GM21367 (cell line): ENCODE data around the gene AKR1C8.
"Not testable (repeated sequence)": the region's sequence is repeated elsewhere in the genome, so short reads cannot be mapped to it uniquely, and the experiment has no call there.

Source experiments
- ATAC-seq: cut with Tn5 transposase; IDR thresholded peaks from one replicate; pipeline ENCODE4 v1.9.1; 2021; ENCODE audit not compliant: unreplicated experiment

Gene AKR1C8

GRCh38 chr10:5184987-5185775 is at the start of gene AKR1C8:
Gene AKR1C8, minus strand, starts transcription at chr10:5185150. Its CDS starts 46 bp downstream, at chr10:5185104.
- no peak for ATAC-seq

GRCh38 chr10:5234106-5234860 is 49.3 kb upstream of the AKR1C8 start:
- ATAC-seq: no peak

- ATAC-seq: no peak
Observed at GRCh38 chr10:5233324-5233723, 48.4 kb upstream of the AKR1C8 start.

GRCh38 chr10:5229019-5229418 is 44.1 kb upstream of the AKR1C8 start:
- no peak for ATAC-seq

- ATAC-seq: not testable (repeated sequence)
Observed at GRCh38 chr10:5222942-5223341, 38.0 kb upstream of the AKR1C8 start.

- no peak for ATAC-seq
Observed at GRCh38 chr10:5219262-5219661, 34.3 kb upstream of the AKR1C8 start.

- ATAC-seq: no peak
Observed at GRCh38 chr10:5216801-5217200, 31.9 kb upstream of the AKR1C8 start.

- no peak for ATAC-seq
Observed at GRCh38 chr10:5211696-5212536, 27.0 kb upstream of the AKR1C8 start.

GRCh38 chr10:5210261-5210660 is 25.3 kb upstream of the AKR1C8 start:
- ATAC-seq: not testable (repeated sequence)

- ATAC-seq: not testable (repeated sequence)
Observed at GRCh38 chr10:5209776-5210175, 24.8 kb upstream of the AKR1C8 start.

- ATAC-seq: no peak
Observed at GRCh38 chr10:5206799-5207198, 21.8 kb upstream of the AKR1C8 start.

GRCh38 chr10:5199398-5199797 is 14.4 kb upstream of the AKR1C8 start:
- ATAC-seq: no peak

- no peak for ATAC-seq
Observed at GRCh38 chr10:5198386-5198785, 13.4 kb upstream of the AKR1C8 start.

- no peak for ATAC-seq
Observed at GRCh38 chr10:5196702-5197113, 11.8 kb upstream of the AKR1C8 start, which contains the start of gene AKR1C4. Gene AKR1C4, plus strand, starts transcription at chr10:5196837. Its CDS starts 31 bp downstream, at chr10:5196868.

- no peak for ATAC-seq
Observed at GRCh38 chr10:5195727-5196374, 10.9 kb upstream of the AKR1C8 start.

GRCh38 chr10:5194431-5194830 is 9.5 kb upstream of the AKR1C8 start:
- ATAC-seq: no peak

- no peak for ATAC-seq
Observed at GRCh38 chr10:5188358-5188757, 3.4 kb upstream of the AKR1C8 start.

GRCh38 chr10:5187867-5188266 is 2.9 kb upstream of the AKR1C8 start:
- no peak for ATAC-seq

- no peak for ATAC-seq
Observed at GRCh38 chr10:5183923-5184322, 1.0 kb downstream of the AKR1C8 start.

GRCh38 chr10:5180503-5180902 is 4.4 kb downstream of the AKR1C8 start:
- ATAC-seq: not testable (repeated sequence)

GRCh38 chr10:5175581-5175980 is 9.4 kb downstream of the AKR1C8 start:
- not testable (repeated sequence) for ATAC-seq
